ENCODE data around the gene ASCC2.
"Not testable (repeated sequence)": the region's sequence is repeated elsewhere in the genome, so short reads cannot be mapped to it uniquely, and the experiment has no call there.

ASCC2 gene

GRCh38 chr22:29754658-29755395 is 83.2 kb downstream of the ASCC2 start:
- DNase-seq (ENCODE audit: low spot score): not testable (repeated sequence)

DNA sequence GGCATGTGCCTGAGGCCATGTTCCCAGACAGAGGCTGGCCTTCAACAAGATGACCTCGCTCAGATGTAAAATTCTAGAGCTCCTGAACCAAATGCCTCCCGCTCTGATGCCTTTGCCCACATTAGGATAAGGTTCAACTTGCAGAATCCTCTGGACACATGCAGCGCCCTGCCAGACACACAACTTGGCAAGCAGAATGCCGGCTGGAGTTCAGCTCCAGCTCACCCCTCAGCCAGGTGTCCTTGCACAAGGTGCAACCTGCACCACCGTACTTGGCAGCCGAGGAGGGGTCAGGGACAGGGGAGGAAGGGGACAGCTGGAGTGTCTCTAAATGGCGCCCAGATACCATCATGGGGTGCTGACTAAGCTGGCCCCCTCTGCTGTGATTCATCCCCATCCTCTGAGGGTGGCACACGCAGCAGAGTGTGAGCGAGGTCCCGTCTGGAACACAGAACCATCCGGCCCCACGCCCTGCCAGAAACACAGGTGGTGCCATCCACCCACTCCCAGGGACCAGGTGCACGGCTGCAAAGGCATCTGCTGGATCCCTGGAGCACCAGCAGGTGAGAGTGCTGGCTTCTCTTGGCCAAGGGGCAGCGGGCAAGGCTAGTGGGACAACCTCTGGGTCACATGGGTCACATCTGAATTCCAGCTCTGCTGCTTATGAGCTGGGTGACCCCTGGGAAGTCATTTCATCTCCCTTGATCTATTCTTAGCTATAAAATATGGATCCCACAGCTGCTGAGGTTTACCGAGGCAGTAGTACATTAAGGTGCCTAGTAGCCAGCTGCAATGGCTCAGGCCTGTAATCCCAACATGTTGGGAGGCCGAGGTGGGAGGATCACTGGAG is 84.0 kb downstream of the ASCC2 start:
- DNase-seq (ENCODE audit: low spot score): no peak

DNA sequence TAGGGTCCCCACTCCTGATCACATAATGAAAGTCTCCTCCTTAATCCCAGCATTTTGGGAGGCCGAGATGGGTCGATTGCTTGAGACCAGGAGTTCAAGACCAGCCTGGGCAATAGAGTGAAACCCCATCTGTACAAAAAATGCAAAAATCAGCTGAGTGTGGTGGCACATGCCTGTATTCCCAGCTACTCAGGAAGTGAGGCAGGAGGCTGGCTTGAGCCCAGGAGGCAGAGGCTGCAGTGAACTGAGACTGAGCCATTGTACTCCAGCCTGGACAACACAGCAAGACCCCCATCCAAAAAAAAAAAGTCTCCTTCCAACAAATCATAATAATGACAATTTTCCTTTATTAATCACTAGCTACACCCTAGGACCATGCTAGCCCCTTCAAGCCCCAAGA is 86.4 kb downstream of the ASCC2 start:
- DNase-seq (ENCODE audit: low spot score): no peak

- no peak for DNase-seq (ENCODE audit: low spot score)
Measured at GRCh38 chr22:29750559-29751538, 87.2 kb downstream of the ASCC2 start.

DNA sequence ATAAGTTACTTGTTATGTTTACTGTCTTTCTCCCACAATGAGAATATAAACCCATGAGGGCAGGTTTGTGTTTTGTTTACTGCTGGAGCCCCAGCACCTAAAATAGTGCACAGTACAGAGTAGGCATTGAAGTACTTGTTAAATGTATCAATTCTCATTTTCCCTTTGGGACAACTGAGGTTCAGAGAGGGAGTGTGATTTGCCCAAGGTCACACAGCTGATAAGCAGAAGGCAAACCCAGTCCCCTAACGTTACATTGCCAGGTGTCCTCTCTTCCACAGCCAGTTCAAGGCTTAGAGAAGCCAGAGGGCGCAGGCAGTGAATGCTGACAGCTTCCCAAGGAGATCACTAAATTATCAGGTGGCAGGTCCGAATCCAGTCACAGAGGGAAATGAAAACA is 88.0 kb downstream of the ASCC2 start:
- DNase-seq (ENCODE audit: low spot score): no peak

GRCh38 chr22:29748248-29748893 is 89.7 kb downstream of the ASCC2 start:
- DNase-seq (ENCODE audit: low spot score): peak; percentile 40

DNA sequence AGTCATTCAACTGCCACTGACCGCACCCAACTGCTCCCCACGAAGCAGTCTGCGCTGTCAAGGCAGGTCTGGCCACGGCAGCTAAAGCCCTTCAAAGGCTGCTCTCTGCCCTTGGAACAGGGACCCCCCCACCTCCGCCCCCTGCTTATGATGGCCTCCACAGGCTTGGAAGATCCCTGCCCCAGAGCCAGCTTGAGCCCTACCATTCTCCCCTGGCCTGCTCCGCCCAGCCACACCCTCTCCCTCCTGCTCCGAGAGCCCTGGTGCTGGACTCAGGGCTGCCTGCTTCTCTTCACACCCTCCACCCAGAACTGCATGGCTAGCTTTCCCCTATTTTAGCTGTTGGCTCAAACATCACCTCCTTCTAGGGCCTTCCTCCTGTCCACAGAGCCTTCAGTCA is 90.2 kb downstream of the ASCC2 start:
- no peak for DNase-seq (ENCODE audit: low spot score)

GRCh38 chr22:29744902-29745301 is 93.2 kb downstream of the ASCC2 start:
- peak; percentile 58 for DNase-seq (ENCODE audit: low spot score)

DNA sequence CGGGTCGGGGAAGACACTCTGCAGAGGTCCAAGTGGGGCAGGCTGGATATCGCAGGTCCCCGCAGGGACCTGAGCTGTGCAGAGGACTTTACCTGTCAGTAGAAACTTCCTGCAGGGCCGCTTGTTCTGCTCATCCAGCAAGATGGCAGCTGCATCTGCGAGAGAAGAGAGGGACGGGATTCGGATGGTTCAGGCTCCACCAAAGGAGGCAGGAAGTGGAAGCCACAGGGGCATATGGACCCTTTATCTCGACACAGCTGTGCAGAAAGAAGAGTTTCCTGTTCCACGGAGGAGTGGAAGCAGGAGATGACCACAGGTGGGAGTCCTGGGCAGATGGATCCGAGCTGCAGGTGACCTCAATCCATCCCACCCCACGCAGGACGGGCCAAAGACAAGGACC is 95.7 kb downstream of the ASCC2 start:
- DNase-seq (ENCODE audit: low spot score): no peak

DNA sequence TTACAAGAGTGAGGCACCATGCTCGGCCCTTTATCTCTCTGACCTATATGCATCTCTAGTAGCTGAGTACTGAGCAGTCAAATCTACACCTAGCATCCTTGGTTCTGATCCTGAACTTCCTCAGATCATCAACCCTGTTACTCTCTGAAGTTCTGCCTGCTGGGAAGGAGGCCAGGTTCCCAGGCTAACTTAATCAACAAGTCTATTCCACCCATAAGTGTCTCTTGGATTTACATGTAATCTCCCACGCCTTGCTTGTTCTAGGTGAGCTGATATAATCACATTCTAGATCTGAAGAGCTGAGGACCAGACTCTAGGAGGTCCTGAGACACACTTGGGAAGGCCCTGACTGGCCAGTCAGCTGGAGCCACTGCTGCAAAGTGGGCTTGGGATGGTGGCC is 96.1 kb downstream of the ASCC2 start:
- no peak for DNase-seq (ENCODE audit: low spot score)

- DNase-seq (ENCODE audit: low spot score): no peak
Measured at GRCh38 chr22:29740216-29740615, 97.9 kb downstream of the ASCC2 start.

DNA sequence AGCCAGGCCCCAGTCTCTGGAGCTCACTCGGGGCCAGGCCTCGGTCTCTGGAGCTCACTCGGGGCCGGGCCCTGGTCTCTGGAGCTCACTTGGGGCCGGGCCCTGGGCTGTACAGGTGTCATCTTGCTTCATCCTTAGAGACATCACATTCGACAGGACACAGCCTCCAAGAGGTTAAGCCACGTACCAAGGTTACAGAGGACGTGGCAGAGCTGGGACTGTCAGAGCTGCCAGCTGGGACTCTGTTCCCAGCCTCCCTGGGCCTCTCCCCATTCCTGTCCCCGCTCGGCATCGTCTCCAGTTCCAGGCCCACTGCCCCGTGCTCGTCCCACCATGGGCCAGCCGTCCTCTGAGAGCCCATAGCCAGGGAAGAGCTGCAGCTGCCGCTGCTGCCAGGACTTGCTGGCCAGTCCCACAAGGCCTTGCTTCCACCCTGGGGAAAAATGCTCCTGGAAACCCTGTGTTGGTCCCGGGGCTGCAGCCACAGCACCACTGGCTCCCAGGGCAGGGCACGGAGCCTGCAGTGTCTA is 98.7 kb downstream of the ASCC2 start:
- no peak for DNase-seq (ENCODE audit: low spot score)
